Immature natural killer cell (primary cell): ENCODE results near the gene MCM8. TPM values are rescaled to one million over a fixed set of nuclear protein-coding genes. Genes with fewer than 3 reads are reported as not detected.

ENCODE experiments used
- DNase-seq, 3 donors: peaks; one replicate each; pipeline ENCODE4 v3.0.0; 2022; ENCODE audit warnings: mixed read lengths in 1 of 3
- H3K27ac Mint-ChIP-seq, 6 donors: one replicate each; pipeline ENCODE4 v1.8.0; 2020; ENCODE audit warnings: mixed read lengths in 6 of 6, mild to moderate bottlenecking in 5 of 6, inconsistent platforms in 4 of 6, moderate library complexity in 3 of 6
- H3K27me3 Mint-ChIP-seq, 3 donors: one replicate each; pipeline ENCODE4 v1.8.0; 2020 to 2021; ENCODE audit warnings: low read depth in 3 of 3, mild to moderate bottlenecking in 3 of 3, mixed read lengths in 3 of 3, moderate library complexity in 3 of 3, inconsistent platforms in 1 of 3
- H3K36me3 Mint-ChIP-seq, 3 donors: one replicate each; pipeline ENCODE4 v1.8.0; 2020; ENCODE audit warnings: mixed read lengths in 3 of 3, inconsistent platforms in 2 of 3, mild to moderate bottlenecking in 2 of 3
- H3K4me1 Mint-ChIP-seq, 2 donors: one replicate each; pipeline ENCODE4 v1.8.0; 2020; ENCODE audit warnings: inconsistent platforms in 2 of 2, mild to moderate bottlenecking in 2 of 2, mixed read lengths in 2 of 2, moderate library complexity in 1 of 2
- H3K4me3 Mint-ChIP-seq, 5 donors: one replicate each; pipeline ENCODE4 v1.8.0; 2020; ENCODE audit warnings: mild to moderate bottlenecking in 5 of 5, mixed read lengths in 5 of 5, inconsistent platforms in 3 of 5, moderate library complexity in 3 of 5
- H3K9me3 Mint-ChIP-seq, 6 donors: one replicate each; pipeline ENCODE4 v1.8.0; 2020; ENCODE audit warnings: mild to moderate bottlenecking in 6 of 6, mixed read lengths in 6 of 6, inconsistent platforms in 4 of 6, moderate library complexity in 3 of 6
- polyA plus RNA-seq, 3 donors: library from polyadenylated mRNA; unstranded; fragments of 300-500 nt; fragmentation: Illumina TruSeq; gene quantifications; one replicate each; pipeline ENCODE4 v1.2.3, GENCODE V29; 2021

MCM8 gene
- polyA plus RNA-seq, 3 donors from 2014 or later = 0.04 to 3.1 (median 1.0) TPM

DNA sequence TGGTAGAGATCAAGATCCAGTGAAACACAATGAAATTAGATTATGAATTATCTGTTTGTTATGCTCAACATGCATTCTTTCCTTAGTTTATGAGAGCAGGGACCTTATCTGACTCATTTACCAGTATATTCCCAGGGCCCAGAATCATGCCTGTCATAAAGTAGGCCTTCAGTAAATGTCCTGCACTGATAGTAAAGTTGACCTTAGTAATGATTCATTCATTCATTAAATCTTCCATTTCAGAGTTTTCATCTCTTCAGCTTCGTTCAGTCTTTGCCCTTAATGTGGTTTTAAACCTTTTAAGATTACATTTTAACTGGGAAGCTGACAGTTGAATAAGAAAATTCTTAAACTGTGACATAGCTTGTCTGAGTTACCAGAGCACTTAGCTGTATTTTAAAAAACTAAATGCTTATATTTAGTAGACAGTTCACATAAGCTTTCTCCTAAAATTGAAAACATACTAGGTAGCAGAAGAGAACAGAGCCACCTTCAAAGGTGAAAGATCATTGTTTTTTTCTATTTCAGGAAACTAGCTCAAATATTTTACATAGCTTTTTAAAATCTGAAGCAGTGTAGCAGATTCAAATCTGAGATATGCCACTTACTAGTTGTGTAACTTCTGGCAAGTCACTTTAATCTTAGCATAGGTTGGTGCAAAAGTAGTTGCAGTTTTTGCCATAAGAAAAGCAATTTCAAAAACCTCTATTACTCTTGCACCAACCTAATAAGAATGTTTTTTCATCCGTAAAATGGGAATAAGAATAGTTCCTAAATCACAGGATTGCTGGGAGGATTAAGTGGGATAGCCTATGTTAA lies 41.4 kb downstream of the MCM8 start:
- H3K36me3 Mint-ChIP-seq = peaks cover 16 to 32% (median 30%) of the 10 kb centered on the region in 3 donors
- no peak for DNase-seq
- H3K9me3 Mint-ChIP-seq = no peaks in the 10 kb centered on the region
- no peak overlapping the region for H3K4me3 Mint-ChIP-seq
- peak overlapping the region in 2 of 6 donors; percentile 17 to 39 for H3K27ac Mint-ChIP-seq
- H3K27me3 Mint-ChIP-seq = peaks cover 2 to 6% (median 3%) of the 10 kb centered on the region in 3 donors
- H3K4me1 Mint-ChIP-seq = peaks cover 19 to 29% of the 10 kb centered on the region in 2 donors

DNA sequence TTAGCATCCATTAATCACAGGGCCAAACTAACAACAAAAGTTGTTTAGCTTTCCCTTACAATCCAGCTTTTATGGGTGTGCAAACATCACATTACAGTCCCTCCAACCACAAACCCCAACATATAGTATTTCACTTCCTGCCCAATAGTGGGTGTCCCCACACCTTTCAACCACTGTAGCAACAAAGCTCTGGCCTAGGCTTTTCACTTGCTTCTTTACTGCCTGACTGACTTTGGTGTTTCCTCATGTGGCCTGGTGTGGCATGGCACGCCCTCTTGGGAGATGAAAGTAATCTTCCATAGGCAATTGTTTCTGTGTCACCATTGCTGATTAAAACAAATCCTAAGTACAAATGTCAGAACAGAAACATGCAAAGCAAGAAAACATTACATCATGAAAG lies 46.3 kb downstream of the MCM8 start:
- Mint-ChIP-seq H3K27ac (peak overlapping the region; percentile 18 to 82 (median 79)), H3K9me3 (no peaks in the 10 kb centered on the region), H3K27me3 (peaks cover 3 to 11% (median 8%) of the 10 kb centered on the region in 3 donors), H3K4me3 (peak overlapping the region; percentile 42 to 75 (median 68)), H3K4me1 (peaks cover 41 to 47% of the 10 kb centered on the region in 2 donors), H3K36me3 (peaks cover 0 to 11% (median 3%) of the 10 kb centered on the region in 3 donors)
- peak; percentile 90 to 91 (median 91) for DNase-seq

- H3K9me3 Mint-ChIP-seq = no peaks in the 10 kb centered on the region
- peaks cover 0 to 11% (median 0%) of the 10 kb centered on the region in 3 donors for H3K36me3 Mint-ChIP-seq
- H3K27me3 Mint-ChIP-seq = peaks cover 3 to 13% (median 8%) of the 10 kb centered on the region in 3 donors
- no peak overlapping the region for H3K4me3 Mint-ChIP-seq
- DNase-seq = no peak
- peaks cover 48 to 60% of the 10 kb centered on the region in 2 donors for H3K4me1 Mint-ChIP-seq
- H3K27ac Mint-ChIP-seq = no peak overlapping the region
Measured at GRCh38 chr20:5999783-6000182, 49.3 kb downstream of the MCM8 start.

- no peaks in the 10 kb centered on the region for H3K9me3 Mint-ChIP-seq
- H3K4me3 Mint-ChIP-seq = no peak overlapping the region
- H3K4me1 Mint-ChIP-seq = peaks cover 41 to 60% of the 10 kb centered on the region in 2 donors
- H3K36me3 Mint-ChIP-seq = peaks cover 0 to under 1% (median 0%) of the 10 kb centered on the region in 3 donors
- H3K27ac Mint-ChIP-seq = peak overlapping the region in 1 of 6 donors; percentile 41
- DNase-seq = no peak
- peaks cover 4 to 13% (median 10%) of the 10 kb centered on the region in 3 donors for H3K27me3 Mint-ChIP-seq
Measured at GRCh38 chr20:6000871-6001270, 50.4 kb downstream of the MCM8 start.

DNA sequence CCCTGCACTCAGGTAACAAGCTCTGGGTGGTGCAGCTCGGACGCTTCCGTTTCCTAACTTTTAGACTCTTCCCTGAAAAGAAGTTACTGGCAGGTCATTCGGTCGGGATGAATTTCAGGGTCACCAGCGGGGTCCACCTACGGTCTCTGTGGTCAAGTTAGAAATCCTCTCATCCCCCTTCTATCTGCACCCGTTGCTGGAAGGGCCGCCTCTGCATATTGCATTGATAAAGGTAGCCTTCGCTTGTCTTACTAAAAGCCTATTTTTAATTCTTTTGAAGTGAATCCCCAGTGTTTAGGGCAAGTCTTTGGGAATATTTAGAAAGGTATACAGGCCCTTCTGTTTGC lies 56.1 kb downstream of the MCM8 start:
- peaks cover 34 to 59% of the 10 kb centered on the region in 2 donors for H3K4me1 Mint-ChIP-seq
- peak overlapping the region; percentile 82 to 95 (median 88) for H3K27ac Mint-ChIP-seq
- peaks cover 2 to 7% (median 6%) of the 10 kb centered on the region in 3 donors for H3K27me3 Mint-ChIP-seq
- H3K36me3 Mint-ChIP-seq = peaks cover 0 to 13% (median 6%) of the 10 kb centered on the region in 3 donors
- peak overlapping the region; percentile 93 to 98 (median 95) for H3K4me3 Mint-ChIP-seq
- no peak for DNase-seq
- no peaks in the 10 kb centered on the region for H3K9me3 Mint-ChIP-seq

DNA sequence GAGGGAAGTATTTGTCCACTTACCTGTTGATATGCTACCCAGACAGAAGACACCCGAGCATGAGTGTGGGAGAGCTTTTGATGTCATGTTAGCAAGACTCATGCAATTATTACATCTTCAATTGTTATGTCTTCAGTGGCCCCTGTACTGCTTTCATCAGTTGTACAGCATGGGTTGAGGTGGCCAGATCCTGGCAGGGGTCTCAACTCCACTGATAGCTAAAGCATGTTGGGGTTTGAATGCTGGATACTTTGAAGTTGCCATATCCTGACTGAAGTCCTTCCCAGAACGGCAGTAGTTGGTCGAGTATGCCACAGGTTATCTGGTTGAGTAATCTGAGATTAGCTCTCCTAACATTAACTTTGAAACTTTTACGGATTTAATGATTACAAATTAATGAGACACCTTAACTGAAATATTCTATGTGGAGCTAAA lies 56.7 kb downstream of the MCM8 start:
- Mint-ChIP-seq H3K36me3 (peaks cover 3 to 15% (median 11%) of the 10 kb centered on the region in 3 donors), H3K4me3 (peak overlapping the region; percentile 93 to 98 (median 95)), H3K9me3 (no peaks in the 10 kb centered on the region), H3K4me1 (peaks cover 34 to 62% of the 10 kb centered on the region in 2 donors), H3K27ac (peak overlapping the region in 4 of 6 donors; percentile 36 to 86 (median 71)), H3K27me3 (peaks cover 2 to 7% (median 6%) of the 10 kb centered on the region in 3 donors)
- no peak for DNase-seq

DNA sequence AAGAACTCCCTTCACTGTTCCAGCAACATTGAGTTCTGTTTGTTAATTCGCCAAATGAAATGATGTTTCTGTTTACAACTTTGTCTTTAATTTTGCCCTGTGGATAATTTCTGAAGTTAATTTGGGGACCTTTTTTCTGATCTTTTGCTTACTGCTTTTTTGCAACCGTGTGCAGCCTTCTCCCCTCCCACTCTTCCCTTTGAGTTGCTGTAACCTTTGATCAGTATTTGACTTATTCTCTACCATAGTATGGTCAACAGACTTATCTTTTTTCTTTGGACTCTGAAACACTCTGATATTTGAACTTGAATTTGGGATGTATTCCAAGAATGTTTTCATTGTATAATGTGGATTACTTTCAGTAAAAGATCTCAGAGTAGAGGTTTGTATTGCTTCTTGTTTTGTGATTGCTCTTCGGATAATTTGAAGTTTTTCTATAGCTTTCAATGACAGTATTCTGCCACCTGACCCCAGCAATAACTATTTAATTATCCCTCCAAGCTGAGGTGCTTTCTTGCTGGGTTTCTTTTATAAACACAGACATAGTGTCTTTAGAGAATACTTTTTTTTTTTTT lies 57.2 kb downstream of the MCM8 start:
- peaks cover 2 to 7% (median 6%) of the 10 kb centered on the region in 3 donors for H3K27me3 Mint-ChIP-seq
- H3K36me3 Mint-ChIP-seq = peaks cover 8 to 20% (median 16%) of the 10 kb centered on the region in 3 donors
- H3K4me3 Mint-ChIP-seq = peak overlapping the region; percentile 93 to 98 (median 95)
- peak overlapping the region in 5 of 6 donors; percentile 1 to 86 (median 54) for H3K27ac Mint-ChIP-seq
- H3K4me1 Mint-ChIP-seq = peaks cover 34 to 67% of the 10 kb centered on the region in 2 donors
- no peaks in the 10 kb centered on the region for H3K9me3 Mint-ChIP-seq
- no peak for DNase-seq

DNA sequence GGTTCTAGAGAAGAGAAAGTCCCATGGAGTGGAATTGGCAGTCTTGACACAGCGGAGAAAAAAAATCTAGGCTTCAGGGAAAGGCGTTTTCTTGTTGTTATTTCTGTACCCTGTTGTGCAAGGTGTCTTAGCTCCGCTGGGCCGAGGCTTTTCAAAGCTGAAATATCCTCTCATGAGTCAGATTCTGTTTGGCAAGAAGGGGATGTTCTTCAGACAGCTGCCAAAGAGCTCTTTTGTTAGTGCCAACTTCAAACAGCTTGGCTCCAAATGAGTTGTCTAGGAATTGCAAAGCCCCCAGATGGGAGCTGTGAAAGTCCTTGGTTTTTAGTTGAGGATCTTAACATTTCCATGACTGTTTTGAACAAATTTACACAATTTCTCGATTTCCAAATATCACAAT lies 57.8 kb downstream of the MCM8 start:
- H3K4me3 Mint-ChIP-seq = peak overlapping the region in 3 of 5 donors; percentile 11 to 63 (median 30)
- no peak for DNase-seq
- no peaks in the 10 kb centered on the region for H3K9me3 Mint-ChIP-seq
- H3K27me3 Mint-ChIP-seq = peaks cover 2 to 6% (median 5%) of the 10 kb centered on the region in 3 donors
- H3K27ac Mint-ChIP-seq = peak overlapping the region in 2 of 6 donors; percentile 56 to 64
- peaks cover 10 to 22% (median 18%) of the 10 kb centered on the region in 3 donors for H3K36me3 Mint-ChIP-seq
- H3K4me1 Mint-ChIP-seq = peaks cover 32 to 67% of the 10 kb centered on the region in 2 donors

GRCh38 chr20:6012179-6012578 lies 61.7 kb downstream of the MCM8 start:
- Mint-ChIP-seq H3K27me3 (peaks cover 0 to 2% (median 0%) of the 10 kb centered on the region in 3 donors), H3K36me3 (peaks cover 18 to 28% (median 20%) of the 10 kb centered on the region in 3 donors), H3K9me3 (no peaks in the 10 kb centered on the region), H3K4me3 (no peak overlapping the region), H3K27ac (peak overlapping the region in 2 of 6 donors; percentile 4 to 12), H3K4me1 (peaks cover 17 to 44% of the 10 kb centered on the region in 2 donors)
- no peak for DNase-seq

GRCh38 chr20:6014017-6014416 lies 63.6 kb downstream of the MCM8 start:
- peaks cover 1 to 46% of the 10 kb centered on the region in 2 donors for H3K4me1 Mint-ChIP-seq
- peak overlapping the region in 2 of 6 donors; percentile 22 to 44 for H3K27ac Mint-ChIP-seq
- peaks cover 18 to 28% (median 20%) of the 10 kb centered on the region in 3 donors for H3K36me3 Mint-ChIP-seq
- no peaks in the 10 kb centered on the region for H3K9me3 Mint-ChIP-seq
- no peak for DNase-seq
- no peak overlapping the region for H3K4me3 Mint-ChIP-seq
- H3K27me3 Mint-ChIP-seq = no peaks in the 10 kb centered on the region

DNA sequence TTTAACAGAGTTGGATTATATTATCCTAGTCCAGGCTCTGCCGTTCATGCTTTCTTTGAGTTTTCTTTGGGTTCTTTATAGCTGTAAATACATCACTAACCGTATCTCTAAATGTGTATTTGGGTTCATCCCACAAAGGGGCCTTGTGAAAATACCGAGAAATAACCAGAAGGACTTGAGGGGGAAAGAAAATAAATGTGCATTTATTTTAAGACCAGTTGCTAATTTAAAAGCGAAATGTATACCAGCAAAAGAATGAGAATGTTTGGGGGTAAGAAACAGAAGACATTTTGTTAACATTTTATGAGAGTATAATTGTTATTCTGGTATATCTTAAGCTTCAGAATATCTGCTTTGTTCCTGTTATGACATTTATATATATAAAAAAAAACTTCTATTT lies 64.5 kb downstream of the MCM8 start:
- peaks cover 1 to 48% of the 10 kb centered on the region in 2 donors for H3K4me1 Mint-ChIP-seq
- H3K27ac Mint-ChIP-seq = peak overlapping the region in 2 of 6 donors; percentile 50 to 64
- H3K36me3 Mint-ChIP-seq = peaks cover 18 to 25% (median 20%) of the 10 kb centered on the region in 3 donors
- no peak for DNase-seq
- no peaks in the 10 kb centered on the region for H3K9me3 Mint-ChIP-seq
- no peaks in the 10 kb centered on the region for H3K27me3 Mint-ChIP-seq
- H3K4me3 Mint-ChIP-seq = no peak overlapping the region

DNA sequence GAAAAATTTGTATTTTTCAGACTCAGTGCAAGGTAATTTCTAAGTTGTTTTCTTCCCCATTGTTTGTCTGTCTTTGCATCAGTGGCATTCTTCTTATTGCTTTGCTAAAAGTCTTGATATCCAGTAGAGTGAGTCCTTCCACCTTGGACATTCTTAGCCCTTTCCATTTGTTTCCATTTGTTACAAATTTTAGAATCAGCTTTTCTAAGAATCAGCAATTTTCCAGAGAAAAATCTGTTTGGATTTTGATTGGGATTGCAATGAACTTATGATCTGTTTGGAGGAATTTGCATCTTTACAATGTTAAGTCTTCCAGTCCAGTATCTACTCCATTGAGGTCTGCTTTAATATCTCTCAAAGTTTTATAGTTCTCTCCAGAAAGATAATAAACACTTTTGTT lies 67.0 kb downstream of the MCM8 start:
- Mint-ChIP-seq H3K9me3 (no peaks in the 10 kb centered on the region), H3K4me3 (no peak overlapping the region), H3K27me3 (peaks cover 0 to 2% (median 0%) of the 10 kb centered on the region in 3 donors), H3K4me1 (peaks cover 6 to 38% of the 10 kb centered on the region in 2 donors), H3K27ac (peak overlapping the region in 1 of 6 donors; percentile 25), H3K36me3 (peaks cover 7 to 14% (median 13%) of the 10 kb centered on the region in 3 donors)
- no peak for DNase-seq

GRCh38 chr20:6017880-6018279 lies 67.4 kb downstream of the MCM8 start:
- Mint-ChIP-seq H3K4me1 (peaks cover 7 to 38% of the 10 kb centered on the region in 2 donors), H3K27ac (no peak overlapping the region)
- DNase-seq = no peak

More at GRCh38 chr20:6017880-6018279, 67.4 kb downstream of the MCM8 start:
- H3K27me3 Mint-ChIP-seq = peaks cover 0 to 2% (median 0%) of the 10 kb centered on the region in 3 donors
- no peaks in the 10 kb centered on the region for H3K9me3 Mint-ChIP-seq
- H3K4me3 Mint-ChIP-seq = no peak overlapping the region
- H3K36me3 Mint-ChIP-seq = peaks cover 4 to 12% (median 10%) of the 10 kb centered on the region in 3 donors
